Loucy (cell line): Measurements from ENCODE around the gene UNC5B.

Experiments
- CTCF ChIP-seq: fragments of 200-600 bp; sonication (generic); conservative IDR thresholded peaks from 2 replicates; pipeline ENCODE4 v1.5.1; 2014; ENCODE audit warnings: mild to moderate bottlenecking, antibody characterized with exemption, low read length
- EZH2phosphoT487 ChIP-seq: fragments of 200-600 bp; IDR thresholded peaks from 2 replicates; pipeline ENCODE4 v1.6.1; 2018; ENCODE audit warnings: antibody characterized with exemption, mild to moderate bottlenecking, moderate library complexity, borderline replicate concordance

GRCh38 chr10:71274901-71275796 is 62.8 kb downstream of the UNC5B start:
- TF ChIP-seq CTCF (no peak), EZH2phosphoT487 (no peak)
